HG02870 (cell line): ENCODE measurements around the gene LAMA4.
"Not testable (repeated sequence)": the region's sequence is repeated elsewhere in the genome, so short reads cannot be mapped to it uniquely, and the experiment has no call there.

Experiments
- ATAC-seq: cut with Tn5 transposase; IDR thresholded peaks from one replicate; pipeline ENCODE4 v1.9.1; 2021; ENCODE audit warnings: mild to moderate bottlenecking, moderate library complexity; ENCODE audit not compliant: unreplicated experiment

Gene LAMA4

GRCh38 chr6:112215488-112216284 lies 38.7 kb downstream of the LAMA4 start:
- no peak for ATAC-seq

- ATAC-seq = no peak
Measured at GRCh38 chr6:112214739-112215269, 39.6 kb downstream of the LAMA4 start.

- no peak for ATAC-seq
Measured at GRCh38 chr6:112210852-112211251, 43.5 kb downstream of the LAMA4 start.

- ATAC-seq = no peak
Measured at GRCh38 chr6:112209131-112209530, 45.2 kb downstream of the LAMA4 start.

- ATAC-seq = no peak
Measured at GRCh38 chr6:112207776-112208175, 46.6 kb downstream of the LAMA4 start.

GRCh38 chr6:112207131-112207530 lies 47.2 kb downstream of the LAMA4 start:
- no peak for ATAC-seq

- no peak for ATAC-seq
Measured at GRCh38 chr6:112206110-112206458, 48.3 kb downstream of the LAMA4 start.

- no peak for ATAC-seq
Measured at GRCh38 chr6:112205427-112206109, 48.8 kb downstream of the LAMA4 start.

- no peak for ATAC-seq
Measured at GRCh38 chr6:112204350-112204706, 50.0 kb downstream of the LAMA4 start.

GRCh38 chr6:112203577-112204349 lies 50.6 kb downstream of the LAMA4 start:
- ATAC-seq = no peak

- no peak for ATAC-seq
Measured at GRCh38 chr6:112202639-112203341, 51.6 kb downstream of the LAMA4 start.

- not testable (repeated sequence) for ATAC-seq
Measured at GRCh38 chr6:112200185-112200914, 54.0 kb downstream of the LAMA4 start.

- no peak for ATAC-seq
Measured at GRCh38 chr6:112199001-112199403, 55.4 kb downstream of the LAMA4 start.

- ATAC-seq = no peak
Measured at GRCh38 chr6:112198582-112198981, 55.8 kb downstream of the LAMA4 start.

GRCh38 chr6:112197636-112198035 lies 56.7 kb downstream of the LAMA4 start:
- ATAC-seq = no peak

GRCh38 chr6:112196306-112196705 lies 58.1 kb downstream of the LAMA4 start:
- no peak for ATAC-seq

- no peak for ATAC-seq
Measured at GRCh38 chr6:112195166-112195565, 59.2 kb downstream of the LAMA4 start.

- no peak for ATAC-seq
Measured at GRCh38 chr6:112194511-112194910, 59.9 kb downstream of the LAMA4 start.

- no peak for ATAC-seq
Measured at GRCh38 chr6:112193535-112194051, 60.8 kb downstream of the LAMA4 start.

GRCh38 chr6:112193117-112193516 lies 61.2 kb downstream of the LAMA4 start:
- ATAC-seq = no peak
